HG02981 (cell line): ENCODE results near the gene PALM.
"Not testable (repeated sequence)": the region's sequence is repeated elsewhere in the genome, so short reads cannot be mapped to it uniquely, and the experiment has no call there.

Experiments
- ATAC-seq: cut with Tn5 transposase; IDR thresholded peaks from one replicate; pipeline ENCODE4 v1.9.1; 2021; ENCODE audit warnings: mild to moderate bottlenecking, moderate library complexity; ENCODE audit not compliant: unreplicated experiment

The PALM gene

DNA sequence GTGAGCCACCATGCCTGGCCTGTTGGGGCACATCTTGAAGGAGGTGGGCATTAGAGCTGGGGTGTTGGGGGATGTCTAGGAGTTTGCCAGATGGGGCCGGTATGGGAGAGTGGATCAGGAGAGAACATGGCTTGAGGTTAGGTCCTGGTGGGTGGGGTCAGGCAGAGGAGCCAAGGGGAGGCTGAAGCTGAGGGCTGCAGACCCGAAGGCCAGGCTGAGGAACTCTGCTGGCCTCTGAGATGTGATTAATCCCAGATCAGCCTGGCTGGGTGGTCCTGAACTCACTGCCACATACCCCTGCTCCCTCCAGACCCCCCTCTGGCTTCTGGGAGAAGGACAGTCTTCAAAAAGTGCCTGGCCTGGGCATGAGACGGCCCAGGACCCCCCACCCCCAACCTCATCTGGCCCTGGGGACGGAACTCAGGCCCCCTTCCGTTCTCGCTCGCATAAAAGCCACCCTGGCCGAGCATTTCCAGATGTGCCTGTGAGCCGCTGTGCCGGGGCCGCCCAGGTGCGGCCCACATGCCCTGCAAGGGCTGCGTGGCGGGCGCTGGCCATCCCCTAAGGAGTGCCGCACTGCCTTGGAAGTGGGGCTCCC is 29.8 kb upstream of the PALM start:
- ATAC-seq: no peak

DNA sequence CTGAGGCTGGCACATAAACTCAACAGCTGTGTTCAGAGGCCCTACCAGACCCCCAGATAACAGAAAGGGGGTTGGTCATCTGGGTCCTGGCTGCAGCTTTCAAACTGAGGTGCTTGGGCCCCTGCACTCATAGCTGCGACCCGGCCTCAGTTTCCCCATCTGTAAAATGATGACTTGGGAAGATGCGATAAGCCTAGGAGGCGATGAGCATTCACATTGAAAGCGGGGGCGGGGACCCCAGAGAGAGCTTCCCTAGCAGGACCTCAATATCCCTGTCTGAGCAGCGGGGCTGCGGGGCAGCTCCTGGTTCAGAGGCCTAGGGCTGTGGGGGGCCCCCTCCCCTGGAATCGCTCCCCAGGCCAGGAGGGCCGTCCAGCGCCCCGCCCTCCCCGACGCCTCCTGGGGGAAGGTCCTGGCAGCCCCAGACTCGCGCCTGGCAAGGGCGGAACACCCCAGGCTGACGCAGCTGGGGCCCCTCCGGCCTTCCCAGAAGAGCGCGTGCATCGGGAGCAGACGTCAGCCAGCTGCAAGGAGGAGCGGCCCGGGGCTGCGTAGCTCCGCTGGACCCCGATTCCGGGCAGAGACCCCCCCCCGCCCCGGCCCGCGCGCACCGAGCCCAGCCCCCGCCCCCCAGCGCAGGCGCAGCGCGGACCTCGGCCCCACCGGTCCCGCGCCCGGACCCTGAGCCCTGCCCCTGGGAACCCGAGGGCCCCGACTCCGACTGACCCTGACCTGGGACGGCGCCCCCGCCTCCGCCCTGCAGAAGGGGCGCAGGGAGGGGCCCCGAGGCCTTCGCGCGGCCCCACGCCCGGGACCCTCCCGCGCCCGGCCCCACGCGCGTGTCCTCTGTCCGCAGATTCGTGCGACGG is 29.1 kb upstream of the PALM start:
- ATAC-seq: peak; percentile 8

DNA sequence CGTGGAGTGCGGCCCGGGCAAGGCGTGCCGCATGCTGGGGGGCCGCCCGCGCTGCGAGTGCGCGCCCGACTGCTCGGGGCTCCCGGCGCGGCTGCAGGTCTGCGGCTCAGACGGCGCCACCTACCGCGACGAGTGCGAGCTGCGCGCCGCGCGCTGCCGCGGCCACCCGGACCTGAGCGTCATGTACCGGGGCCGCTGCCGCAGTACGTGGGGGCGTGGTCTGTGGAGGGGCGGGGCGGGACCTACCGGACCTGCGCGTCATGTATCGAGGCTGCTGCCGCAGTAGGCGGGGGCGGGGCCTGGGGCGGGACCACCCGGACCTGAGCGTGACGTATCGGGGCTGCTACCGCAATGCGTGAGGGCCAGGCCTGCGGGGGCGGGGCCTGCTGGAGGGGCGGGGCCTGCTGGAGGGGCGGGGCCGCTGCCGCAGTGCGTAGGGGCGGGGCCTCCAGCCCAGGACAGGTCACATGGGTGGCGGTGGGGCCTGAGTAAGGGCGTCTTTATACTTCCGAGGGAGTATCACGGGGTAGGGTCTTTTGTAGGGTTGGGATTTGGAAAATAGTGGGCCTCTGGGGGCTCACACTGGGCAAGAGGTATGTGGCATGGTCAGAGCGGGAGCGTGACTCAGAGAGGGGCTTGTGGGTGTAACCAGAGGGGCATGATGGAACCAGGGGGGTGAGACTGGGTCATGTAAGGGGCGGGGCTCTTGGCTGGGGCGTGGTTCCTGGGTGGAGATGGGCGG is 28.3 kb upstream of the PALM start:
- peak; percentile 69 for ATAC-seq

DNA sequence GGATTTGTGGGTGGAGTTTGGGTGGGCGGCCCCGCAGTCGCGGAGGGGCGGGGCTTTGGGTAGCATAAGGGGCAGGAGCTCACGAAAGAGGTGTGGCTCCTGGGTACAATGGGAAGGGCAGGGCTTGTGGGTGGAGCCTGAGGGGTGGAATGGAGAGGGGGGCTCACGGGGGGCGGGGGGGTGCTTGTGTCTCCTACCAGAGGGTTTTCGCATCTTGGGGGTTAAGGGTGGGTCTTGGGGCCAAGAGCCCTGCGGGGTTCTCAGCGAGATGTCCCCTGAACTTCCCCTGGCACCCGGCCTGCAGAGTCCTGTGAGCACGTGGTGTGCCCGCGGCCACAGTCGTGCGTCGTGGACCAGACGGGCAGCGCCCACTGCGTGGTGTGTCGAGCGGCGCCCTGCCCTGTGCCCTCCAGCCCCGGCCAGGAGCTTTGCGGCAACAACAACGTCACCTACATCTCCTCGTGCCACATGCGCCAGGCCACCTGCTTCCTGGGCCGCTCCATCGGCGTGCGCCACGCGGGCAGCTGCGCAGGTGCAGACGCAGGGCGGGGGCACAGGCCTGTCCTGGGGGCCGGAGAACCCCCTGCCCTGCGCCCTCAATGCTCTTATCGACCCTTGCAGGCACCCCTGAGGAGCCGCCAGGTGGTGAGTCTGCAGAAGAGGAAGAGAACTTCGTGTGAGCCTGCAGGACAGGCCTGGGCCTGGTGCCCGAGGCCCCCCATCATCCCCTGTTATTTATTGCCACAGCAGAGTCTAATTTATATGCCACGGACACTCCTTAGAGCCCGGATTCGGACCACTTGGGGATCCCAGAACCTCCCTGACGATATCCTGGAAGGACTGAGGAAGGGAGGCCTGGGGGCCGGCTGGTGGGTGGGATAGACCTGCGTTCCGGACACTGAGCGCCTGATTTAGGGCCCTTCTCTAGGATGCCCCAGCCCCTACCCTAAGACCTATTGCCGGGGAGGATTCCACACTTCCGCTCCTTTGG is 27.4 kb upstream of the PALM start:
- ATAC-seq: no peak

GRCh38 chr19:682678-683320 is 25.9 kb upstream of the PALM start:
- ATAC-seq: no peak

DNA sequence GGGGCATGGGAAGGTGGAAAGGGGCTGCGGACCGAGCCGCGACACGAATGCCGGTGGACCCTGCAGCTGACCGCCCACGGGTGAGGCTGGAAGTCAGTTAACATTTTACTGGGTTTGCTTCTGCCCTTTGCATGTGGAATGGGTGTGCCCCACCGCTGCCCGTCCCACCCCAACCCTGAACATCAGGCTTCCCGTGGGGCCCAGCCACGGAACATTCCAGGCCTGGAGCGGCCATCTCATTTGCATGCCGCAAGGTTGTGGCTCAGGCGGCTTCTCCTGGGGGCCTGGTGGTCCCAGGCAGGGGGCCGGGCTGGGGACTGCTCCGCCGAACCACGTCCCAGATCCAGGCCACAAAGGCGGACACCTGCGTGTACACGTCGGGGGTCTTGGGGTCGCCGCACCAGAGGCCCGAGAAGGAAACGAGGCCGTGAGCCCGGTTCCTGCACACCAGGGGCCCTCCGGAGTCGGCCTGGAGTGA is 23.2 kb upstream of the PALM start:
- ATAC-seq: no peak

DNA sequence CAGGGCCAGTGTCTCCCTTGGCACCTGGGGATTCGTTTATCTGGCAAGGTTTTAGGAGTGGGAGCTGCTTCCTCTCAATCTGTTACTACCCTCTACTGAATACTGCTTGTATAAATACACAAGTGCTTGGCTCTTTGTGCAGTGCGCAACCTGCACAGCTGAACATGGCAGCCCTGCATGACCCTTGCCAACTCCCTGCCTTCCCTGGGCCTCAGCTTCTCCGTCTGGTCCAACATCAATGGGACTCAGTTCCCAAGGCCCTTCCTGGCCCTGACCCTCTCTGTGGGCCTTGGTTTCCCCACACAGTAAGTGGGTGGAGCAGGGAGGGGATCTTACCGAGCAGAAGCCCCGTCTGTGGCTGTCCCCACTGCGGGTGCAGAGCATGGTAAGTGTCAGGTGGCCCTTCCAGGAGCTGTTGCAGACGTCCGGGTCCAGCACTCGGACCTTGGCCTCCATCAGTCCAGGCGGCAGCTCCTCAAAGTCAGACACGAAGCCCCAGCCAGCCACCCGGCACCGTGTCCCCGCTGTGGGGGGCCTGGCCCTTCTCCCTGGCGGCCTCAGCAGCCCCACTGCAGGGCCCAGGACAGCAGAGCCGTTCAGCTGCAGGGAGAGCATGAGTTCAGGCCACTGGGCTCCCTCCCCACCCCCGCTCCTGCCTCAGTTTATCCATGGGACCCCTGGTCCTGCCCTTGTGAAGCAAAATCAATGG is 22.0 kb upstream of the PALM start:
- no peak for ATAC-seq

- ATAC-seq: no peak
Observed at GRCh38 chr19:687569-688166, 21.1 kb upstream of the PALM start.

DNA sequence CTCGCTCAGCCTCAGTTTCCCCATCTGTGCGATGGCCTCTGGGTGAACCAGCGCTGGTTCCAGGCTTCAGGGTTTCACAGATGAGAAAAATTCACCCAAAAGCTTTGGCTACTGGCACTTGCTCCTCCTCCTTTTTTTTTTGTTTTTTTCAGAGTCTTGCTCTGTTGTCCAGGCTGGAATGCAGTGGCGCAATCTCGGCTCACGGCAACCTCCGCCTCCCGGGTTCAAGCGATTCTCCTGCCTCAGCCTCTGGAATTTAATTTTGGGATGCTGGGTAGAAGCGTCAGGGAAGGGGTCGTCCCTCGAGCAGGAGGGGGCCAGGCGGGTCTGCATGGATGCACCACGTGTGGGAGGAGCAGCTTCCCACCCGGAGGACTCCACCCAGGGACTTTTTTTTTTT is 20.5 kb upstream of the PALM start:
- no peak for ATAC-seq

GRCh38 chr19:688992-689391 is 19.7 kb upstream of the PALM start:
- ATAC-seq: no peak

GRCh38 chr19:690203-690602 is 18.5 kb upstream of the PALM start:
- ATAC-seq: no peak

GRCh38 chr19:694481-695351 is 14.0 kb upstream of the PALM start:
- ATAC-seq: no peak

GRCh38 chr19:695352-695949 is 13.3 kb upstream of the PALM start, which contains the start of gene PRSS57:
Gene PRSS57 (minus strand): TSS chr19:695452. CDS start chr19:695430, 22 bp downstream.
- no peak for ATAC-seq

GRCh38 chr19:698529-698928 is 10.2 kb upstream of the PALM start:
- ATAC-seq: not testable (repeated sequence)

- not testable (repeated sequence) for ATAC-seq
Observed at GRCh38 chr19:699885-700284, 8.8 kb upstream of the PALM start.

DNA sequence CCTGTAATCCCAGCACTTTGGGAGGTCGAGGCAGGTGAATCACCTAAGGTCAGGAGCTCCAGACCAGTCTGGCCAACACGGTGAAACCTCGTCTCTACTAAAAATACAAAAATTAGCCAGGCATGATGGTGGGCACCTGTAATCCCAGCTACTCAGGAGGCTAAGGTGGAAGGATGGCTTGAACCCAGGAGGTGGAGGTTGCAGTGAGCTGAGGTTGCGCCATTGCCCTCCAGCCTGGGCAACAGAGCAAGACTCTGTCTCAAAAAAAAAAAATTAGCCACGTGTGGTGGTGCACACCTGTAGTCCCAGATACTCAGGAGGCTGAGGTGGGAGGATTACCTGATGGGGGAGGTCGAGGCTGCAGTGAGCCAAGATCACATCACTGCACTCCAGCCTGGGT is 5.9 kb upstream of the PALM start:
- ATAC-seq: not testable (repeated sequence)

GRCh38 chr19:703329-703650 is 5.4 kb upstream of the PALM start:
- no peak for ATAC-seq
